Measurements from ENCODE around the gene ASPSCR1.

Gene ASPSCR1

GRCh38 chr17:82015311-82015971, 38.0 kb downstream of the ASPSCR1 start:
- Mint-ChIP-seq H3K9me3 (no peaks in the 10 kb centered on the region), H3K27ac (ENCODE audit: low read depth) (no peak overlapping the region), H3K4me3 (no peak overlapping the region), H3K36me3 (ENCODE audit: insufficient read depth) (no peaks in the 10 kb centered on the region), H3K27me3 (no peaks in the 10 kb centered on the region), H3K4me1 (peaks cover 6% of the 10 kb centered on the region)
- DNase-seq (ENCODE audit: low spot score in 2 of 2), result no peak
- ATAC-seq (replicated peaks; ENCODE audit: extremely low read depth, poor library complexity, severe bottlenecking), result no peak

- Mint-ChIP-seq H3K27me3 (no peaks in the 10 kb centered on the region), H3K9me3 (no peaks in the 10 kb centered on the region), H3K4me3 (no peak overlapping the region), H3K4me1 (peaks cover 10% of the 10 kb centered on the region), H3K27ac (ENCODE audit: low read depth) (no peak overlapping the region), H3K36me3 (ENCODE audit: insufficient read depth) (no peaks in the 10 kb centered on the region)
- ATAC-seq (replicated peaks; ENCODE audit: extremely low read depth, poor library complexity, severe bottlenecking), result no peak
- DNase-seq (ENCODE audit: low spot score in 2 of 2), result no peak
Measured at GRCh38 chr17:82016061-82016874, 38.8 kb downstream of the ASPSCR1 start.

- no peak for DNase-seq (ENCODE audit: low spot score in 2 of 2)
Measured at GRCh38 chr17:82016875-82017459, 39.5 kb downstream of the ASPSCR1 start.

GRCh38 chr17:82017612-82018151, 40.3 kb downstream of the ASPSCR1 start:
- Mint-ChIP-seq H3K27me3 (no peaks in the 10 kb centered on the region), H3K4me1 (peaks cover 19% of the 10 kb centered on the region), H3K27ac (ENCODE audit: low read depth) (no peak overlapping the region), H3K9me3 (no peaks in the 10 kb centered on the region), H3K4me3 (no peak overlapping the region), H3K36me3 (ENCODE audit: insufficient read depth) (peaks cover 3% of the 10 kb centered on the region)
- ATAC-seq (replicated peaks; ENCODE audit: extremely low read depth, poor library complexity, severe bottlenecking), result no peak
- DNase-seq (ENCODE audit: low spot score in 2 of 2), result no peak

More at GRCh38 chr17:82016875-82017459, 39.5 kb downstream of the ASPSCR1 start:
- H3K36me3 Mint-ChIP-seq (ENCODE audit: insufficient read depth), result no peaks in the 10 kb centered on the region
- H3K4me3 Mint-ChIP-seq, result no peak overlapping the region
- no peaks in the 10 kb centered on the region for H3K27me3 Mint-ChIP-seq
- H3K27ac Mint-ChIP-seq (ENCODE audit: low read depth), result no peak overlapping the region
- H3K9me3 Mint-ChIP-seq, result no peaks in the 10 kb centered on the region
- H3K4me1 Mint-ChIP-seq, result peaks cover 17% of the 10 kb centered on the region
- no peak for ATAC-seq (replicated peaks; ENCODE audit: extremely low read depth, poor library complexity, severe bottlenecking)

- Mint-ChIP-seq H3K4me3 (no peak overlapping the region), H3K9me3 (no peaks in the 10 kb centered on the region), H3K36me3 (ENCODE audit: insufficient read depth) (peaks cover 5% of the 10 kb centered on the region), H3K27ac (ENCODE audit: low read depth) (peak overlapping the region; percentile 13), H3K27me3 (no peaks in the 10 kb centered on the region), H3K4me1 (peaks cover 19% of the 10 kb centered on the region)
- DNase-seq (ENCODE audit: low spot score in 2 of 2), result no peak
- ATAC-seq (replicated peaks; ENCODE audit: extremely low read depth, poor library complexity, severe bottlenecking), result no peak
Measured at GRCh38 chr17:82018152-82018988, 40.9 kb downstream of the ASPSCR1 start.

GRCh38 chr17:82018989-82019689, 41.7 kb downstream of the ASPSCR1 start:
- no peaks in the 10 kb centered on the region for H3K27me3 Mint-ChIP-seq
- H3K4me3 Mint-ChIP-seq, result no peak overlapping the region
- no peaks in the 10 kb centered on the region for H3K9me3 Mint-ChIP-seq
- no peak overlapping the region for H3K27ac Mint-ChIP-seq (ENCODE audit: low read depth)
- H3K4me1 Mint-ChIP-seq, result peaks cover 24% of the 10 kb centered on the region
- DNase-seq (ENCODE audit: low spot score in 2 of 2), result no peak
- H3K36me3 Mint-ChIP-seq (ENCODE audit: insufficient read depth), result peaks cover 5% of the 10 kb centered on the region
- no peak for ATAC-seq (replicated peaks; ENCODE audit: extremely low read depth, poor library complexity, severe bottlenecking)

- H3K27ac Mint-ChIP-seq (ENCODE audit: low read depth), result no peak overlapping the region
- H3K9me3 Mint-ChIP-seq, result no peaks in the 10 kb centered on the region
- peak in 1 of 2 donors; percentile 40 for DNase-seq (ENCODE audit: low spot score in 2 of 2)
- H3K27me3 Mint-ChIP-seq, result no peaks in the 10 kb centered on the region
- peak overlapping the region; percentile 34 for H3K4me3 Mint-ChIP-seq
- peaks cover 26% of the 10 kb centered on the region for H3K4me1 Mint-ChIP-seq
- no peak for ATAC-seq (replicated peaks; ENCODE audit: extremely low read depth, poor library complexity, severe bottlenecking)
- peaks cover 5% of the 10 kb centered on the region for H3K36me3 Mint-ChIP-seq (ENCODE audit: insufficient read depth)
Measured at GRCh38 chr17:82019690-82020571, 42.5 kb downstream of the ASPSCR1 start.

GRCh38 chr17:82020572-82021106, 43.2 kb downstream of the ASPSCR1 start:
- Mint-ChIP-seq H3K4me3 (peak overlapping the region; percentile 34), H3K27ac (ENCODE audit: low read depth) (no peak overlapping the region), H3K4me1 (peaks cover 26% of the 10 kb centered on the region), H3K9me3 (no peaks in the 10 kb centered on the region), H3K27me3 (no peaks in the 10 kb centered on the region), H3K36me3 (ENCODE audit: insufficient read depth) (peaks cover 5% of the 10 kb centered on the region)
- ATAC-seq (replicated peaks; ENCODE audit: extremely low read depth, poor library complexity, severe bottlenecking), result no peak
- no peak for DNase-seq (ENCODE audit: low spot score in 2 of 2)

- ATAC-seq (replicated peaks; ENCODE audit: extremely low read depth, poor library complexity, severe bottlenecking) (no peak), DNase-seq (ENCODE audit: low spot score in 2 of 2) (no peak)
- no peaks in the 10 kb centered on the region for H3K9me3 Mint-ChIP-seq
- H3K27me3 Mint-ChIP-seq, result no peaks in the 10 kb centered on the region
- peaks cover 5% of the 10 kb centered on the region for H3K36me3 Mint-ChIP-seq (ENCODE audit: insufficient read depth)
- H3K4me1 Mint-ChIP-seq, result peaks cover 26% of the 10 kb centered on the region
- no peak overlapping the region for H3K27ac Mint-ChIP-seq (ENCODE audit: low read depth)
- peak overlapping the region; percentile 73 for H3K4me3 Mint-ChIP-seq
Measured at GRCh38 chr17:82021107-82021899, 43.9 kb downstream of the ASPSCR1 start.

GRCh38 chr17:82021900-82022309, 44.5 kb downstream of the ASPSCR1 start:
- ATAC-seq (replicated peaks; ENCODE audit: extremely low read depth, poor library complexity, severe bottlenecking) (no peak), DNase-seq (ENCODE audit: low spot score in 2 of 2) (no peak)
- Mint-ChIP-seq H3K36me3 (ENCODE audit: insufficient read depth) (peaks cover 5% of the 10 kb centered on the region), H3K9me3 (no peaks in the 10 kb centered on the region), H3K27ac (ENCODE audit: low read depth) (no peak overlapping the region), H3K4me1 (peaks cover 26% of the 10 kb centered on the region), H3K4me3 (peak overlapping the region; percentile 73), H3K27me3 (no peaks in the 10 kb centered on the region)

Data from central memory CD8-positive, alpha-beta T cell (primary cell).